HEK293 (cell line): ENCODE results near the gene ZG16.
"Not testable (repeated sequence)": the region's sequence is repeated elsewhere in the genome, so short reads cannot be mapped to it uniquely, and the experiment has no call there.

ENCODE experiments used
- CTCF ChIA-PET: fragments of 350-600 bp; formaldehyde crosslinking; extraction: SDS; loops from one replicate; lab custom pipeline; 2021; ENCODE audit warnings: antibody characterized with exemption; lab: Yijun Ruan, JAX
- POLR2A ChIA-PET: fragments of 300-600 bp; formaldehyde crosslinking; extraction: SDS; loops from one replicate; lab custom pipeline; 2020; ENCODE audit warnings: antibody characterized with exemption, inconsistent platforms; lab: Yijun Ruan, JAX
- H3K27ac ChIP-seq: fragments of 200-500 bp; sonication (Bioruptor generic); 2 replicates; pipeline ENCODE4 v1.5.1; 2014; ENCODE audit warnings: low read depth, low read length, control low read depth, inconsistent platforms; ENCODE audit errors: extremely low read depth
- H3K36me3 ChIP-seq, 2 experiments: fragments of 200-500 bp in 1 of 2; sonication (Bioruptor generic) in 1 of 2; 1 replicate in 1 of 2; 2 replicates in 1 of 2; pipeline ENCODE4 v1.5.1; 2014 to 2017; ENCODE audit warnings: inconsistent platforms in 2 of 2, low read length in 2 of 2; ENCODE audit not compliant: control insufficient read depth in 2 of 2, insufficient read depth in 1 of 2
- H3K4me1 ChIP-seq: fragments of 200-500 bp; sonication (Bioruptor generic); 2 replicates; pipeline ENCODE4 v1.5.1; 2014; ENCODE audit warnings: mild to moderate bottlenecking, low read length, inconsistent platforms; ENCODE audit not compliant: control insufficient read depth, insufficient read depth
- H3K4me3 ChIP-seq: 2 replicates; pipeline ENCODE4 v1.5.1; 2011; ENCODE audit warnings: low read depth, mild to moderate bottlenecking, control low read depth, low read length, moderate library complexity
- H3K9me3 ChIP-seq: fragments of 200-500 bp; sonication (Bioruptor generic); 2 replicates; pipeline ENCODE4 v1.5.1; 2014; ENCODE audit warnings: low read depth, low read length, inconsistent platforms; ENCODE audit not compliant: control insufficient read depth, insufficient read depth
- KLF7 ChIP-seq: fragments of 450-650 bp; formaldehyde crosslinking; IDR thresholded peaks from 2 replicates; pipeline ENCODE4 v1.5.1; 2016; ENCODE audit warnings: missing biosample characterization, missing genetic modification characterization, borderline replicate concordance
- ZBTB7A ChIP-seq: fragments of 450-650 bp; formaldehyde crosslinking; IDR thresholded peaks from 2 replicates; pipeline ENCODE4 v1.5.1; 2016; ENCODE audit warnings: low read depth, missing biosample characterization, missing genetic modification characterization
- ZBTB8A ChIP-seq: fragments of 450-650 bp; formaldehyde crosslinking; IDR thresholded peaks from 2 replicates; pipeline ENCODE4 v1.5.1; 2016; ENCODE audit warnings: missing biosample characterization, missing genetic modification characterization
- ZNF169 ChIP-seq: fragments of 450-650 bp; formaldehyde crosslinking; IDR thresholded peaks from 2 replicates; pipeline ENCODE4 v1.5.1; 2016; ENCODE audit warnings: missing biosample characterization, missing genetic modification characterization
- ZNF311 ChIP-seq: fragments of 450-650 bp; formaldehyde crosslinking; IDR thresholded peaks from 2 replicates; pipeline ENCODE4 v1.5.1; 2017; ENCODE audit warnings: missing biosample characterization, missing genetic modification characterization, borderline replicate concordance
- ZNF354C ChIP-seq: fragments of 450-650 bp; formaldehyde crosslinking; IDR thresholded peaks from 2 replicates; pipeline ENCODE4 v1.5.1; 2016; ENCODE audit warnings: missing biosample characterization, missing genetic modification characterization, low read depth, borderline replicate concordance
- ZNF488 ChIP-seq: fragments of 450-650 bp; formaldehyde crosslinking; IDR thresholded peaks from 2 replicates; pipeline ENCODE4 v1.5.1; 2016; ENCODE audit warnings: missing biosample characterization, missing genetic modification characterization
- ZNF560 ChIP-seq: fragments of 450-650 bp; formaldehyde crosslinking; IDR thresholded peaks from 2 replicates; pipeline ENCODE4 v1.5.1; 2017; ENCODE audit warnings: missing biosample characterization, missing genetic modification characterization, borderline replicate concordance
- ZNF600 ChIP-seq: fragments of 450-650 bp; formaldehyde crosslinking; IDR thresholded peaks from 2 replicates; pipeline ENCODE4 v1.5.1; 2016; ENCODE audit warnings: missing biosample characterization, missing genetic modification characterization
- ZNF623 ChIP-seq: fragments of 450-650 bp; formaldehyde crosslinking; IDR thresholded peaks from 2 replicates; pipeline ENCODE4 v1.5.1; 2016; ENCODE audit warnings: missing biosample characterization, missing genetic modification characterization
- ZSCAN4 ChIP-seq: fragments of 450-650 bp; formaldehyde crosslinking; IDR thresholded peaks from 2 replicates; pipeline ENCODE4 v1.5.1; 2017; ENCODE audit warnings: missing biosample characterization, missing genetic modification characterization
- TF ChIP-seq, protein P1 (sequence below): fragments of 450-650 bp; formaldehyde crosslinking; IDR thresholded peaks from 2 replicates; pipeline ENCODE4 v1.5.1; 2016; ENCODE audit warnings: missing biosample characterization, missing genetic modification characterization, low read depth
- TF ChIP-seq, protein P2 (sequence below): fragments of 450-650 bp; formaldehyde crosslinking; conservative IDR thresholded peaks from 2 replicates; pipeline ENCODE4 v1.5.1; 2016; ENCODE audit warnings: low read depth, missing biosample characterization, missing genetic modification characterization
- TF ChIP-seq, protein P3 (sequence below): fragments of 450-650 bp; formaldehyde crosslinking; IDR thresholded peaks from 2 replicates; pipeline ENCODE4 v1.5.1; 2016; ENCODE audit warnings: missing biosample characterization, missing genetic modification characterization, borderline replicate concordance

The ZG16 gene

DNA sequence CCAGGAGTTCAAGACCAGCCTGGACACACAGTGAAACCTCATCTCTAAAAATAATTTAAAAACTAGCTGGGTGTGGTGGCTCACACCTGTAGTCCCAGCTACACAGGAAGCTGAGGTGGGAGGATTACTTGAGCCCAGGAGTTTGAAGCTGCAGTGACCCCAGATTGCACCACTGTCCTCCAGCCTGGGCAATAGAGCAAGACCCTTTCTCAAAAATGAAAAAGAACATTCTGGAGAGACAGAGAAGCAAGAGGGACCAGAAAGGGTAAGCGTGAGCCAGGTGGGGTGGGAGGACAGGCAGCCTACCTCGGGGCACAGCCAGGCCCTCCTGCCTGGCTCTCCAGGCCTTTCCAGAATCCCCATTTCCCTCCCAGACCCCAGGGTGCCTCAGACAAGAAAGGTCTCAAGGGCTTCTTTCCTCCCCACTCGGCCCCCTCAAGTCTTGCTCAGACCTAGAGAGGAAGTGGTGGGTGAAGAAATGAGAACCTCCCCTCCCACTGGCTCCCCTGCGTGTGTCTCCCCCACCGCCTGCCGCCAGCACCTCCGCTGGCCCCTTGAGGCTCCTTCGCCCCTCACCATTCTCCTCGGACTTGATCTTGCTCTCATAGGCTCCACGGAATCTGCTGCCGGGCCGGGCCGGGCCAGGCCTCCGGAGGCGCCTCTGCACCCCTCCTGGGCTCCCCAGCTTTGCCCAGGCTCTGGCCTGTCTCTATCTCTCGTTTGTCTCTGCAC lies 32.8 kb upstream of the ZG16 start (continued):
- no peak for TF ChIP-seq ZBTB8A (tag by site-specific recombination)
- no peak for TF ChIP-seq ZNF623
- TF ChIP-seq, protein P1, sequence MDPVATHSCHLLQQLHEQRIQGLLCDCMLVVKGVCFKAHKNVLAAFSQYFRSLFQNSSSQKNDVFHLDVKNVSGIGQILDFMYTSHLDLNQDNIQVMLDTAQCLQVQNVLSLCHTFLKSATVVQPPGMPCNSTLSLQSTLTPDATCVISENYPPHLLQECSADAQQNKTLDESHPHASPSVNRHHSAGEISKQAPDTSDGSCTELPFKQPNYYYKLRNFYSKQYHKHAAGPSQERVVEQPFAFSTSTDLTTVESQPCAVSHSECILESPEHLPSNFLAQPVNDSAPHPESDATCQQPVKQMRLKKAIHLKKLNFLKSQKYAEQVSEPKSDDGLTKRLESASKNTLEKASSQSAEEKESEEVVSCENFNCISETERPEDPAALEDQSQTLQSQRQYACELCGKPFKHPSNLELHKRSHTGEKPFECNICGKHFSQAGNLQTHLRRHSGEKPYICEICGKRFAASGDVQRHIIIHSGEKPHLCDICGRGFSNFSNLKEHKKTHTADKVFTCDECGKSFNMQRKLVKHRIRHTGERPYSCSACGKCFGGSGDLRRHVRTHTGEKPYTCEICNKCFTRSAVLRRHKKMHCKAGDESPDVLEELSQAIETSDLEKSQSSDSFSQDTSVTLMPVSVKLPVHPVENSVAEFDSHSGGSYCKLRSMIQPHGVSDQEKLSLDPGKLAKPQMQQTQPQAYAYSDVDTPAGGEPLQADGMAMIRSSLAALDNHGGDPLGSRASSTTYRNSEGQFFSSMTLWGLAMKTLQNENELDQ (tag by site-specific recombination): no peak
- no peak for TF ChIP-seq ZNF560 (tag by site-specific recombination)
- TF ChIP-seq KLF7 (tag by site-specific recombination): no peak
- TF ChIP-seq ZNF311 (tag by site-specific recombination): no peak

DNA sequence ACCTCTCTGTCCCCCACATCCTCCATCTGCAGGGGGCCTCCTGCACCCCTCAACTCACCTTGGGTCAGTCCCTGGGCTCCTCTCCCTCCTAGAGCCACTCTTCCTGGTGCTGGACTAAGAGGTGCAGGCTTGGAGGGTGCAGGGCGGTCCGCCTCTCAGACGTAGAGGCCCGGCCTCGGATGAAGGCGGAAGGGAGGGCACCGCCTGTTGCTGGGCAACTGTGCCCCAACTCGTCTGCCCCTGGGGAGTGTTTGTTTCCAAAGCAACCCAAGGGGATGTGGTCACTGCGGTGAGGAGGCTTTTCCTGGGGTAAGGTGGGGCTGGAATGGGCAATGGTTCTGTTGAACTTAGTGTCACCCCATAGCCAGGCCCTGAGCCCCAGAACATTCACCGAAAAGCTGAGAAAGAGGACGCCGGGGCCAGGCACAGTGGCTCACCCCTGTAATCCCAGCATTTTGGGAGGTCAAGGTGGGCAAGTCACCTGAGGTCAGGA lies 32.2 kb upstream of the ZG16 start, which contains the start of gene C16orf54:
Gene C16orf54, minus strand, starts transcription at position 138 of the 493 bp plus-strand sequence. CDS start 1,039 bp downstream, outside the sequence.
- no peak within 1 kb of the TSS for H3K27ac ChIP-seq
- POLR2A ChIA-PET: no interaction called here
- no peak within 1 kb of the TSS for H3K4me3 ChIP-seq
- no peaks in the 10 kb centered on the region for H3K36me3 ChIP-seq
- no peaks in the 10 kb centered on the region for H3K4me1 ChIP-seq
- CTCF ChIA-PET: interaction anchor here (1.0 kb wide), 1 partner anchor 16 kb away, joined by 3 read pairs; no protein-coding TSS in a partner anchor
- TF ChIP-seq ZBTB7A (tag by site-specific recombination) (no peak), ZSCAN4 (tag by site-specific recombination) (no peak)
- no peaks in the 10 kb centered on the region for H3K9me3 ChIP-seq

DNA sequence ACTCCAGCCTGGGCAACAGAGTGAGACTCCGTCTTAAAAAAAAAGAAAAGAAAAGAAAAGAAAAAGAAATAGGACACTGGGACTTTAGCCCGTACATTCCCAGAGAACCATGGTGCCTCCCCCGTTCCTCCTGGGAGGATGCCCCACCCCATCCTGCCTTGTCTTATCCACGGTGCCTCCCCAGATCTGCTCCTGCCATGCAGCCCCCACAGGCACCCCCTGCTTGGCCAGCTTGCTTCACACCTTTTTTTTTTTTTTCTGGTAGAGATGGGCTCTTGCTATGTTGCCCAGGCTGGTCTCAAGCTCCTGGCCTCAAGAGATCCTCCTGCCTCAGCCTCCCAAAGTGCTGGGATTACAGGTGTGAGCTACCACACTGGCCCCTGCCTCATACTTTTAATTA lies 31.5 kb upstream of the ZG16 start:
- H3K9me3 ChIP-seq, H3K36me3 ChIP-seq, H3K4me1 ChIP-seq, H3K27ac ChIP-seq, H3K4me3 ChIP-seq, POLR2A ChIA-PET: not testable (repeated sequence)
- CTCF ChIA-PET: interaction anchor here (1.0 kb wide), 1 partner anchor 17 kb away, joined by 3 read pairs; no protein-coding TSS in a partner anchor

DNA sequence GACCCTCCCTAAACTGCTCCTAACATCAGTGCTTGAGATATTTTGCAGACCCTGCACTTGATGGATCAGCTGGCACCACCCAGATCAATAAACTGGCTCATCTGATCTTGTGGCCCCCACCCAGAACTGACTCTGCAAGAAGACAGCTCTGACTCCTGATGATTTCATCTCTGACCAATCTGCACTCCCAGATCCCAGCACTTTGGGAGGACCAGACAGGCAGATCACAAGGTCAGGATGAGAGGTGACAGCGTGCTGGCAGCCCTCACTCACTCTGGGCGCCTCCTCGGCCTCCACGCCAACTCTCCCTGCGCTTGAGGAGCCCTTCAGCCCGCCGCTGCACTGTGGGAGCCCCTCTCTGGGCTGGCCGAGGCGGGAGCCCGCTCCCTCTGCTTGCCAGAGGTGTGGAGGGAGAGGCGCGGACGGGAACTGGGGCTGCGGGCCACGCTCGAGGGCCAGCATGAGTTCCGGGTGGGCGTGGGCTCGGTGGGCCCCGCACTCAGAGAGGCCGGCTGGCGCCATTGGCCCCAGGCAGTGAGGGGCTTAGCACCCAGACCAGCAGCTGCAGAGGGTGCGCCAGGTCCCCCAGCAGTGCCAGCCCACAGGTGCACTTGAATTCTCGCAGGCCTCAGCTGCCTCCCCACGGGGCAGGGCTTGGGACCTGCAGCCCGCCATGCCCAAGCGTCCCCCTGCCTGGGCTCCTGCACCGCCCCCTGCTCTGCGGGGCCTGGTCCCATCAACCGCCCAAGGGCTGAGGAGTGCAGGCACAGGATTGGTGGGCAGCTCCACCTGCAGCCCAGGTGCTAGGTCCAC lies 29.9 kb upstream of the ZG16 start:
- Histone ChIP-seq H3K4me3 (no peak overlapping the region), H3K36me3 (no peaks in the 10 kb centered on the region), H3K9me3 (no peaks in the 10 kb centered on the region), H3K4me1 (no peaks in the 10 kb centered on the region), H3K27ac (no peak overlapping the region)
- POLR2A ChIA-PET: no interaction called here
- CTCF ChIA-PET: interaction anchor here (0.8 kb wide), 1 partner anchor 258 kb away, joined by 4 read pairs; no protein-coding TSS in a partner anchor
- TF ChIP-seq, protein P2, sequence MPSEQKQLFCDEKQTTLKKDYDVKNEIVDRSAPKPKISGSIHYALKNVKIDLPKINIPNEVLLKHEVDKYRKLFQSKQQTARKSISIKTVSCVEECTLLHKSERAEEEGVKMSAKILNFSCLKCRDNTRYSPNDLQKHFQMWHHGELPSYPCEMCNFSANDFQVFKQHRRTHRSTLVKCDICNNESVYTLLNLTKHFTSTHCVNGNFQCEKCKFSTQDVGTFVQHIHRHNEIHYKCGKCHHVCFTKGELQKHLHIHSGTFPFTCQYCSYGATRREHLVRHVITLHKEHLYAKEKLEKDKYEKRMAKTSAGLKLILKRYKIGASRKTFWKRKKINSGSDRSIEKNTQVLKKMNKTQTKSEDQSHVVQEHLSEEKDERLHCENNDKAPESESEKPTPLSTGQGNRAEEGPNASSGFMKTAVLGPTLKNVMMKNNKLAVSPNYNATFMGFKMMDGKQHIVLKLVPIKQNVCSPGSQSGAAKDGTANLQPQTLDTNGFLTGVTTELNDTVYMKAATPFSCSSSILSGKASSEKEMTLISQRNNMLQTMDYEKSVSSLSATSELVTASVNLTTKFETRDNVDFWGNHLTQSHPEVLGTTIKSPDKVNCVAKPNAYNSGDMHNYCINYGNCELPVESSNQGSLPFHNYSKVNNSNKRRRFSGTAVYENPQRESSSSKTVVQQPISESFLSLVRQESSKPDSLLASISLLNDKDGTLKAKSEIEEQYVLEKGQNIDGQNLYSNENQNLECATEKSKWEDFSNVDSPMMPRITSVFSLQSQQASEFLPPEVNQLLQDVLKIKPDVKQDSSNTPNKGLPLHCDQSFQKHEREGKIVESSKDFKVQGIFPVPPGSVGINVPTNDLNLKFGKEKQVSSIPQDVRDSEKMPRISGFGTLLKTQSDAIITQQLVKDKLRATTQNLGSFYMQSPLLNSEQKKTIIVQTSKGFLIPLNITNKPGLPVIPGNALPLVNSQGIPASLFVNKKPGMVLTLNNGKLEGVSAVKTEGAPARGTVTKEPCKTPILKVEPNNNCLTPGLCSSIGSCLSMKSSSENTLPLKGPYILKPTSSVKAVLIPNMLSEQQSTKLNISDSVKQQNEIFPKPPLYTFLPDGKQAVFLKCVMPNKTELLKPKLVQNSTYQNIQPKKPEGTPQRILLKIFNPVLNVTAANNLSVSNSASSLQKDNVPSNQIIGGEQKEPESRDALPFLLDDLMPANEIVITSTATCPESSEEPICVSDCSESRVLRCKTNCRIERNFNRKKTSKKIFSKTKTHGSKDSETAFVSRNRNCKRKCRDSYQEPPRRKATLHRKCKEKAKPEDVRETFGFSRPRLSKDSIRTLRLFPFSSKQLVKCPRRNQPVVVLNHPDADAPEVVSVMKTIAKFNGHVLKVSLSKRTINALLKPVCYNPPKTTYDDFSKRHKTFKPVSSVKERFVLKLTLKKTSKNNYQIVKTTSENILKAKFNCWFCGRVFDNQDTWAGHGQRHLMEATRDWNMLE (tag by site-specific recombination): no peak
- TF ChIP-seq ZNF169 (tag by site-specific recombination): peak; percentile 47; the same call in 1 of the 2 replicates
- no peak for TF ChIP-seq ZNF354C (tag by site-specific recombination)
- no peak for TF ChIP-seq ZNF600
- TF ChIP-seq, protein P3, sequence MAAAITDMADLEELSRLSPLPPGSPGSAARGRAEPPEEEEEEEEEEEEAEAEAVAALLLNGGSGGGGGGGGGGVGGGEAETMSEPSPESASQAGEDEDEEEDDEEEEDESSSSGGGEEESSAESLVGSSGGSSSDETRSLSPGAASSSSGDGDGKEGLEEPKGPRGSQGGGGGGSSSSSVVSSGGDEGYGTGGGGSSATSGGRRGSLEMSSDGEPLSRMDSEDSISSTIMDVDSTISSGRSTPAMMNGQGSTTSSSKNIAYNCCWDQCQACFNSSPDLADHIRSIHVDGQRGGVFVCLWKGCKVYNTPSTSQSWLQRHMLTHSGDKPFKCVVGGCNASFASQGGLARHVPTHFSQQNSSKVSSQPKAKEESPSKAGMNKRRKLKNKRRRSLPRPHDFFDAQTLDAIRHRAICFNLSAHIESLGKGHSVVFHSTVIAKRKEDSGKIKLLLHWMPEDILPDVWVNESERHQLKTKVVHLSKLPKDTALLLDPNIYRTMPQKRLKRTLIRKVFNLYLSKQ (tag by site-specific recombination): no peak
- no peak for TF ChIP-seq ZNF488
